T-helper 2 cell (primary cell): ENCODE data around the gene SETD3.
"Not testable (repeated sequence)": the region's sequence is repeated elsewhere in the genome, so short reads cannot be mapped to it uniquely, and the experiment has no call there.

Experiments used
- DNase-seq, 5 experiments: peaks; one replicate each; pipeline versions ENCODE4 v3.0.0 to v3.0.0-alpha.2; 2012 to 2022

The SETD3 gene

DNA sequence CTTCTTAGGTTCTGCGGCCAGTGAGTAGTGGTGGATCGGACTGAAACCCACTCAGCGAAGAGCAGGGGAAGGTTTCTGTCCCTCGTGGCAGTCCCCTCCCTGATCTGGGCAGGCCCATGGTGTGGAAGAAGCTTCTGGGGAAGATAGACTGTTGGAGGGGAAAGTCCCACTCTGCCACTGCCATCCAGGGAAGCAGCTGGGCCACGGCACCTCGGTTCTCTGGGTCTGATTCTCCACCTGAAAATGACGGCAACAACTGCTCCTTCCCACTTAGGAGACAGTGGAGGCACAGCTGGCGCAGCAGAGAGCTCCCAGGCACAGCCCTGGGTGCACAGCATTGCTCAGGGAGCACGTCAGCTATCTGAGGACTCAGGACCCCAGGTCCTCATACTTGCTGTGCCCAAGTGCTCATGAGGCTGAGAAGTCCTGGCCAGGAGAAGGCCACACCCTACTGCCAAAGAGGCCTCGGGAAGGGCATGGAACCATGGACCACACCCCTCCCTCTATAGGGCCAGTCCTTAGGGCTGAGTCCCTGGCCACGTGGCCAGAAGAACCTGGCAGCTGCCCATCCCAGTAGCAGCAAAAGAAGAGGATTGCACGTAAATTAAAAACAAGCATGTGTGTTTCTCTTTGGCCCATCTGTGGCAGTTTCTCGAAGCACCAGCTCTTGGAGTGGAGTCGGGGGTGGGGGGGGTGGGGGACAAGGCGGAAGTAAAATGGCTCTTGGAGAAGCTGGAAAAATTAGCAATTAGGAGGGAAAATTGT lies 123.3 kb downstream of the SETD3 start:
- no peak for DNase-seq

DNA sequence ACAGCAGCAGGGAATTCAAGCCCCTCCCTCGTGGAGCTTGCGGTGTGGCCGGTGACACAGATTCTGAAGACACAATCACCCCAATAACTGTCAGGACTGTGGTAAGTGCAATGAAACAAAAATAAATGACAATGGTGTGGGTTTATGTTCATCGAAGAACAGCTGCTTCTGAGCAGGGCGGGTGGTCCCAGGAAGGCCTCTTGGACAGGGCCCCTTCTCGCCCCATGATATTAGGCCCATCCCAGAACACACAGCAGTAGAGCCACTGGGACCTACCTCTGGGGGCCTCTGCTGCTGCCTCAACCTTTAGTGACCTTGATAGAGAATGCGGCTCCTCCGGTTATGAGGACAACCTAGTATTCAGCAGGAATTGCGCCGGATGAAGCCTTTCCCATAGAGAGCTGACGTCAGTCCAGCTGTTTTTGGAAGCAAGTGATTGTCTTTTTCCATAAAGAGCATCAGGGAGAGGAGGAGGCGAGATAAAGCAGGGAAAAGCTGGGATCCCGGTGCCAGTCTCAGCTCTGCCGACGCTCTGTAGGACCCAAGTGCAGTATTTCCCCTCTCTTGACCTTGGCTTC lies 124.5 kb downstream of the SETD3 start:
- DNase-seq = no peak

GRCh38 chr14:99354166-99354875 lies 126.3 kb downstream of the SETD3 start:
- DNase-seq = no peak

DNA sequence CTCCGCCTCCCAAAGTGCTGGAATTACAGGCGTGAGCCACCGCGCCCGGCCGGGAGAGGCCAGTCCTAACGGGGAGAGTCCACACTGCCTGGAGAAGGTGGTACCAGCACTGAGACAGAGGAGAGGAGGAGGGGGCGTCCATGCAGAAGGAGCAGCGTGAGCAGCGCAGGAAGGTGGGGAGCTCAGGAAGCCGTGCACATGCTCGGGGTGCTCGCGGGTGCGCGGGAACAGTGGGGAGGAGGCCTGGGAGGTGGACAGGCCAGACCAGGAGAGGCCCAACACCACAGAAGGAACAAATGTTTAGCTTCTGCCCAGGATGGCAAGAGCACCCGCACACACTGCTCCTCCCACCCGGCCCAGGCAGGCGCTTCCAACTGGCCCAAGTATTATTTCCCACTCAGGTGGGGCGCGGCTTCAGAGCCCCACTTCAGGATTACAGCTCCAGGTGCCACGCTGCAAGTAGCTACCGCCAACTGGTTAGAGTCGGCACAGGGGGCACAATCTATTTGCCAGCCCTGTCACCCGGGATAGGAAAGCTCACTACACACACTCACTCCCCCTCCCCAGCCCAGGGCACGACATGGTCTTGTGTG lies 127.9 kb downstream of the SETD3 start:
- no peak for DNase-seq

DNA sequence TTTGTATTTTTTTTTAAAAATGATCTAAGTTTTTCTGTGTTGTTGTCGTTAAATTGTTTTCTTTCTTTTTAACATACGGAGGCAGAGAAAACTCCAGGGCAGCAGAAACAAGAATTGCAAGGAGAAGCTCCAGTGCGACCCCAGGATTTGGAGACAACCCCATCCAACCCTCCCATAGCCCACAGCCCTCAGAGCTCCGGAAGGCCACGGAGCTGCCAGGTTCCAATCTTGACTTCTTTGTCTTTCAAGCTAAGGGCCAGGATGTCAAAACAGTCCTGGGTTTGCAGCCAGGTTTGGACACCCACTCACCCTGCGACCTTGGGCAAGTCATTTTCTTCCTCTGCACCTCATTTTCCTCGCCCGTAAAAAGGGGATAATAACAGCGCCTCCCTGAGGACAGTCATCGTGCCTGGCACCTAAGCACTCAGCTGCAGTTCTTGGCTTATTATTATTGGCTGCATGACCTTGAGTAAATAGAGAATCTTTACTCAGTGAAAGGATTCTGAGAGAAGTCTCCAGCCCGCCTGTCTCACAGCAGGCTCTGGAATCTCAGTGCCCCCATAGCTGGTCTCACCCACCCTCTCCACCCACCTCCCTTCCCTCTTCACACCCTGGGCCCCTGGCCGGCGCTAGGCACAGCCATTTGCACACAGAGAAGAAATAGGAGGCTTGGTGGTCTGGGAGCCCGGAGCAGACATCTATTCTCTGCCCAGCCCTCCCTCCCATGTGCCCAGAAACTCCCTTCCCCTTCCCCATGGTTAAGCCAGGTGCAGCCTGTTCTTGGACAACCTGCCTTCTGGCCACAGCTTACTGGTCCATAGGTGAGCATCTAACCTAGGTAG lies 129.3 kb downstream of the SETD3 start:
- no peak for DNase-seq

- DNase-seq = no peak
These were observed 129.9 kb downstream of the SETD3 start for GRCh38 chr14:99350751-99351150.

- no peak for DNase-seq
These were observed 130.8 kb downstream of the SETD3 start for GRCh38 chr14:99349721-99350495.

DNA sequence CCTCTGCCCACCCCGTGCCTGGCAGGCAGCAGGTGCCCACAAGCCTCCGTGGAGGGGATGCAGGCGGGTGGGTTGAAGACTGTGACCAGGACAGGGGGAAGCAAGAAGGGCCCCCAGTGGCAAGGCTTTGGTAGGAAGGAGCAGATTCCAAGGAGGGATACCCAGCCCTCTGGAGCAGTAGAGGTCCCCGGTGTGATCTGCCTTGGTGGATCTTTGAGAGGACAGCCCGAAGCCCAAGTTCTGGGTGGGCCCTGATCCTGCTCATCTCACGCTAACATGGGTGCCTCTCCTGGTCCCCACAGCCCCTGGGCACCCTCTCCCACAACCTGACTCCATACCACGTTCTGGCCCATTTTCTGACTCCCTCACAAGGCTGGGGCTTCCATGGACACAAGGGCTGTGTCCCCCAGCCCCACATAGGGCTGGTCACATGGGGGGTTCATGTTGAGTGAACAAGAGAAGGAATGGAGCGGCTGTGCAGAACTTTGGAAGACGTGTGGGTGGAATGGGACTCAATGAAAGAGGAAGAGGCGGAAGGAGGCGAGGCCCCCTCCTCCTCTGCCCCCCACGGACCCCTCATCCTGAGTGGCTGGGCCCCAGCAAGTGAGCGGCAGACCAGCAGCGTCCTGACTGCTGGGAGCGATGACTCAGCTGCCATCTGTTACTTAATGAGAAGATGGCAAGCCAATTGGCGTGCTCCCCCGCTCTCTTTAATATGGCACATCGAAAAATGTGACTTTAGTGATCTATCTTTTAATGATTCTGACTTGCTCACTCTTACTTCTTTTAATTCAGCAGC lies 131.6 kb downstream of the SETD3 start:
- DNase-seq = no peak

DNA sequence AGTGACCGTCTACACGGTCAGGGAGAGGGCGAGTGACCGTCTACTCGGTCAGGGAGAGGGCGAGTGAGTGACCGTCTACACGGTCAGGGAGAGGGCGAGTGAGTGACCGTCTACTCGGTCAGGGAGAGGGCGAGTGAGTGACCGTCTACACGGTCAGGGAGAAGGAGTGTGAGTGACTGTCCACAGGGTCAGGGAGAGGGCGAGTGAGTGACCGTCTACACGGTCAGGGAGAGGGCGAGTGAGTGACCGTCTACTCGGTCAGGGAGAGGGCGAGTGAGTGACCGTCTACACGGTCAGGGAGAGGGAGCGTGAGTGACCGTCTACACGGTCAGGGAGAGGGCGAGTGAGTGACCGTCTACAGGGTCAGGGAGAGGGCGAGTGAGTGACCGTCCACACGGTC lies 132.4 kb downstream of the SETD3 start:
- not testable (repeated sequence) for DNase-seq
